Epithelial cell of proximal tubule (primary cell): ENCODE measurements around the gene EPC2. TPM values are rescaled to one million over a fixed set of nuclear protein-coding genes. Genes with fewer than 3 reads are reported as not detected.
"Not testable (repeated sequence)": the region's sequence is repeated elsewhere in the genome, so short reads cannot be mapped to it uniquely, and the experiment has no call there.

ENCODE experiments used
- DNase-seq: peaks from one replicate; pipeline ENCODE4 v3.0.0-alpha.2; 2011; ENCODE audit warnings: low read depth
- H3K4me3 ChIP-seq: 2 replicates; pipeline ENCODE4 v1.5.1; 2011; ENCODE audit warnings: low read depth, mild to moderate bottlenecking, low read length
- total RNA-seq: library from RNA; depleted of rRNA; stranded (reverse); fragments of >200 nt; gene quantifications from 2 replicates; pipeline ENCODE4 v1.2.3, GENCODE V29; 2015
- TF ChIP-seq, protein P1 (sequence below): conservative IDR thresholded peaks from 2 replicates; pipeline ENCODE4 v1.5.1; 2012; ENCODE audit warnings: low read depth, mild to moderate bottlenecking, low read length

The EPC2 gene
- total RNA-seq, 1 donor from 2014 or later = 15.3 TPM

DNA sequence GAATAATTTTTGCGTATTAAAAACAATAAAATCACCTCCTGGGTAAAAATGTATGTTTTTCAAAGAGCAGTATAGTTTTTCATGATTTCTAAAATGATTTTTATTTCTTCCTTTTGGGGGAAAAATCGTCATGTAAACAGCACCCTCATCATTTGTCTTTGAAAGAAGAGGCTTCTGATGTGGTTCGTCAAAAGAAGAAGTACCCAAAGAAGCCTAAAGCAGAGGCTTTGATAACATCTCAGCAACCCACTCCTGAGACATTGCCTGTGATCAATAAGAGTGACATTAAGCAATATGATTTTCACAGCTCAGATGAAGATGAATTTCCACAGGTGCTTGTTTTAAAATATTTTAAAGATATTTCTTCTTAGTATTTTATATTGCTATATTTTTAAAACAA, 120.3 kb downstream of the EPC2 start:
- H3K4me3 ChIP-seq = no peak overlapping the region
- DNase-seq = no peak
- TF ChIP-seq, protein P1, sequence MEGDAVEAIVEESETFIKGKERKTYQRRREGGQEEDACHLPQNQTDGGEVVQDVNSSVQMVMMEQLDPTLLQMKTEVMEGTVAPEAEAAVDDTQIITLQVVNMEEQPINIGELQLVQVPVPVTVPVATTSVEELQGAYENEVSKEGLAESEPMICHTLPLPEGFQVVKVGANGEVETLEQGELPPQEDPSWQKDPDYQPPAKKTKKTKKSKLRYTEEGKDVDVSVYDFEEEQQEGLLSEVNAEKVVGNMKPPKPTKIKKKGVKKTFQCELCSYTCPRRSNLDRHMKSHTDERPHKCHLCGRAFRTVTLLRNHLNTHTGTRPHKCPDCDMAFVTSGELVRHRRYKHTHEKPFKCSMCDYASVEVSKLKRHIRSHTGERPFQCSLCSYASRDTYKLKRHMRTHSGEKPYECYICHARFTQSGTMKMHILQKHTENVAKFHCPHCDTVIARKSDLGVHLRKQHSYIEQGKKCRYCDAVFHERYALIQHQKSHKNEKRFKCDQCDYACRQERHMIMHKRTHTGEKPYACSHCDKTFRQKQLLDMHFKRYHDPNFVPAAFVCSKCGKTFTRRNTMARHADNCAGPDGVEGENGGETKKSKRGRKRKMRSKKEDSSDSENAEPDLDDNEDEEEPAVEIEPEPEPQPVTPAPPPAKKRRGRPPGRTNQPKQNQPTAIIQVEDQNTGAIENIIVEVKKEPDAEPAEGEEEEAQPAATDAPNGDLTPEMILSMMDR = no peak

DNA sequence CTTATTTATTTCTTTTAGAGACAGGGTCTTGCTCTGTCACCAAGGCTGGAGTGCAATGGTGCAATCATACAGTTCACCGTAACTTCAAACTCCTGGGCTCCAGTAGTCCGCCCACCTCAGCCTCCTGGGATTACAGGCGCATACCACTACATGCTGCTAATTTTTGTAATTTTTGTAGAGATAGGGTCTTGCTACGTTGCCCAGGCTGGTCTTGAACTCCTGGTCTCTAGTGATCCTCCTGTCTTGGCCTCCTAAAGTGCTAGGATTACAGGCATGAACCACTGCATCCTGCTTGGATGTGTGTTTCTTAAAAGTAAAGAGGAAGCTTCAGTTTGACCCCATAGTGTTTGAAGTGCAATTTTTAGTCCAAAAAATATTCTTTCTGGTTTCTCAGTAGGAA, 125.5 kb downstream of the EPC2 start:
- DNase-seq = no peak
- no peak overlapping the region for H3K4me3 ChIP-seq
- TF ChIP-seq, protein P1 = no peak

DNA sequence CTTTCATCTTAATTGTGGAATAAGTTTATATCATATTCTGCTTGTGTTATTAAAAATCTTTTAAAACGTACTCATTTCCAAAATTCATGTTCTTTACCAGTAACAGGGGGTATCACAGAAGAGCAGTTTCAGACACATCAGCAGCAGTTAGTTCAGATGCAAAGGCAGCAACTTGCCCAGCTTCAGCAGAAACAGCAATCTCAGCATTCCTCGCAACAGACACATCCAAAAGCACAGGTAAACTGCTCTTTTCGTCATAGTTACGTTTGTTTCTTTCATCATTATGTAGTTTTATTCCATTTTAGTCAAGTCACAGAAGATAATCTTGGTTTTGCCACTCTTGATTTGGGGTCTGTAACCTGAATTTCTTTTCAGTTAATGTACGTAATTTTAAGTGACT, 137.0 kb downstream of the EPC2 start:
- no peak overlapping the region for H3K4me3 ChIP-seq
- DNase-seq = no peak

DNA sequence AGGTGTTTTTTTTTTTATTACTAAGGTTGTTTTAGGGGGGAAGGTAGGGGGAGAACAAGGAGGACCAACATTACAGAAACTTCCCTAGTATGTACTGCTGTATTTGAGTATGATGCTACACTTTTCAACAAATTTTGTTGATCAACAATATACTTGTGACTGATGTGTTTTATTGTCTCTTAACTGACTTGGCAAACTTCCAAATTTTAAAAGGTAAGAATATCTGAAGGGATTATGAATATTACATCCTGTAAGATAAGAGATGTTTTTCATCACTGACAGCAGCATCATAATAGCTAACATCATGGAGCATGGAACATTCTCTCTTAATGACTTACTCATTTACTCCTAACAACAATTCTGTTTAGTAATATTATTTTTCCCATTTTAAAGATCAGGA, 144.5 kb downstream of the EPC2 start:
- no peak overlapping the region for H3K4me3 ChIP-seq
- DNase-seq = no peak
- TF ChIP-seq, protein P1 = no peak

More for the DNA sequence above, 137.0 kb downstream of the EPC2 start:
- TF ChIP-seq, protein P1 = no peak

DNA sequence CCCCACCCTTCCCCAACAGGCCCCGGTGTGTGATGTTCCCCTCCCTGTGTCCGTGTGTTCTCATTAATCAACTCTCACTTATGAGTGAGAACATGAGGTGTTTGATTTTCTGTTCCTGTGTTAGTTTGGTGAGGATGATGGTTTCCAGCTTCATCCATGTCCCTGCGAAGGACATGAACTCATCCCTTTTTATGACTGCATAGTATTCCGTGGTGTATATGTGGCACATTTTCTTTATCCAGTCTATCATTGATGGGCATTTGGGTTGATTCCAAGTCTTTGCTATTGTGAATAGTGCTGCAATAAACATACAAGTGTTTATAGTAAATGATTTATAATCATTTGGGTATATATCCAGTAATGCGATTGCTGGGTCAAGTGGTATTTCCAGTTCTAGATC, 145.6 kb downstream of the EPC2 start:
- DNase-seq, H3K4me3 ChIP-seq: not testable (repeated sequence)

DNA sequence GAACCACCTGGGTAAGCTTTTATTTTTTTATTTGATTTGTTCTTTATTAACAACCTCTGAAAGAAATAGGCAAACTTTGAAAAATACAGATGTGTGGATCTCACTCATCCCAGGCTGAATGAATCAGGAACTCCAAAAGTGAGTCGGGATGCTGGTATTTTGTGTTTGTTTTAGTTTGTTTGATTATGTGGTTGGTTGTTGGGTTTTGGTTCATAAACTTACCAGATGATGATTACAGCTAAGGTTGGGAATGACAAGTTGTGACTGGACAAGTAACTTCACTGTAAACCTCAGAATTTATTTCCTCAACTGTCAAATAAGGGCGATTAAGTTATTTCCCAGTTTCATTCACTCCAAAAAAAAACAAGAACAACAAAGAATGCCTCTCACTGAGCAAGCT, 150.0 kb downstream of the EPC2 start:
- H3K4me3 ChIP-seq = no peak overlapping the region
- peak; percentile 60 for DNase-seq
- TF ChIP-seq, protein P1 = no peak

DNA sequence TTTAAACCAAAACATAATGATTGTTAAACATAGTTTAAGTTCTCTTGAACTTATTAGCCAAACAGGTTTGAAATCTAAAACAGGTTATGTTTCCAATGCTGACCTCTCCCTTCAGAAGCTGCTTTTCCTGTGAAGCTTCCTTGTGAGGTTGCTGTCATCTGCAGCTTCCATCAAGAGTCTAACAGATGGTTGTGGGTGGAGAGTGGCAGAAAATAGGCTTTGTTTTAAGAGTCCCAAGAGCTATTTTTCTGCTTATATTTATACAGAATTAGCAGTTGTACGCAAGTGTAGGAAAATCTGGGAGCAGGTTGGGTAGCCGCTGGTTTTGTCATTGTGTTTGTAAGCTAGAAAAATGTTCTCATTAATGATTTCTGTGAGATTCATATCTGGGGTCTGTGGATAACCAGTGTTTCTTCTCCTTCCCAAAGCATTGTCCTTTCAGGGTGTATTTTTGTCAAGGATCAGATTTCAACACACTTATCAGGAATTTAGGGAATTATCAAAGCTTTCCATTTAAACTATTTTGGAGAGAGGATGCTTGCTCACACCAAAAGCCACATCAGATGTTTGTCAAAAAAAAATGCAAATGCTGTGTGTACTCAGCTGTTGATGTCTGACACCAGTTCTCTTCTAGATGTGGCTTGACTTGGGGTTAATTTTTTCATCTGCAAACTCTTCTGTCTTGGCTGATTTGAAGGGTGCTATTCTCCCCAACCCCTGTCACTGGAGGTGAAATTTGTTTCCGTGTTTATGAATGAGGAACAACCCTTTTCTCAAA, 152.4 kb downstream of the EPC2 start:
- DNase-seq = no peak

More for the DNA sequence above, 152.4 kb downstream of the EPC2 start:
- TF ChIP-seq, protein P1 = no peak
- H3K4me3 ChIP-seq = no peak overlapping the region
